Embryonic facial prominence (tissue), 1 donor: ENCODE results near the gene CYREN.
"Not testable (repeated sequence)": the region's sequence is repeated elsewhere in the genome, so short reads cannot be mapped to it uniquely, and the experiment has no call there.

Experiments used
- DNase-seq: peaks from one replicate; pipeline ENCODE4 v3.0.0-alpha.2; 2016; ENCODE audit errors: extremely low spot score

Gene CYREN

GRCh38 chr7:135177028-135177696 is 6.7 kb upstream of the CYREN start:
- DNase-seq: no peak

- no peak for DNase-seq
Measured at GRCh38 chr7:135175931-135176330, 5.4 kb upstream of the CYREN start.

- no peak for DNase-seq
Measured at GRCh38 chr7:135174941-135175340, 4.4 kb upstream of the CYREN start.

- not testable (repeated sequence) for DNase-seq
Measured at GRCh38 chr7:135173916-135174315, 3.4 kb upstream of the CYREN start.

GRCh38 chr7:135171581-135172291 is 1.2 kb upstream of the CYREN start:
- DNase-seq: not testable (repeated sequence)

GRCh38 chr7:135170998-135171481 is 533 bp upstream of the CYREN start:
- DNase-seq: not testable (repeated sequence)

- no peak for DNase-seq
Measured at GRCh38 chr7:135169964-135170273, 588 bp downstream of the CYREN start.

- DNase-seq: no peak
Measured at GRCh38 chr7:135169141-135169963, 1.2 kb downstream of the CYREN start.

- no peak for DNase-seq
Measured at GRCh38 chr7:135168489-135169140, 1.9 kb downstream of the CYREN start.

GRCh38 chr7:135168001-135168400 is 2.5 kb downstream of the CYREN start:
- DNase-seq: no peak

- DNase-seq: no peak
Measured at GRCh38 chr7:135167365-135167917, 3.1 kb downstream of the CYREN start.

GRCh38 chr7:135166338-135166990 is 4.0 kb downstream of the CYREN start:
- DNase-seq: no peak

GRCh38 chr7:135165862-135166261 is 4.6 kb downstream of the CYREN start:
- DNase-seq: no peak

GRCh38 chr7:135164357-135165061 is 6.0 kb downstream of the CYREN start:
- no peak for DNase-seq

GRCh38 chr7:135162382-135163001 is 8.0 kb downstream of the CYREN start:
- no peak for DNase-seq

- DNase-seq: no peak
Measured at GRCh38 chr7:135161669-135162068, 8.8 kb downstream of the CYREN start.

GRCh38 chr7:135160858-135161653 is 9.5 kb downstream of the CYREN start:
- DNase-seq: no peak

- no peak for DNase-seq
Measured at GRCh38 chr7:135160098-135160857, 10.2 kb downstream of the CYREN start.
